Mesodermal cell (in vitro differentiated cells): ENCODE measurements around the gene CSGALNACT2.

Experiments used
- H3K27ac ChIP-seq: 2 replicates; pipeline ENCODE4 v1.7.0; 2013; ENCODE audit warnings: mild to moderate bottlenecking, low read depth, low read length, moderate library complexity; ENCODE audit not compliant: severe bottlenecking
- H3K36me3 ChIP-seq: 2 replicates; pipeline ENCODE4 v1.7.1; 2013; ENCODE audit warnings: mild to moderate bottlenecking, low read length, moderate library complexity; ENCODE audit not compliant: control insufficient read depth, insufficient read depth
- H3K4me1 ChIP-seq: one replicate; pipeline ENCODE4 v1.7.1; 2013; ENCODE audit warnings: mild to moderate bottlenecking, low read length; ENCODE audit not compliant: insufficient read depth, control insufficient read depth, poor library complexity, severe bottlenecking
- H3K4me3 ChIP-seq: 2 replicates; pipeline ENCODE4 v1.7.0; 2013; ENCODE audit warnings: low read length, control low read depth, mild to moderate bottlenecking; ENCODE audit not compliant: insufficient read depth, poor library complexity, severe bottlenecking; ENCODE audit errors: extremely low read depth
- H3K9me3 ChIP-seq: 2 replicates; pipeline ENCODE4 v1.7.1; 2013; ENCODE audit warnings: mild to moderate bottlenecking, low read length, moderate library complexity; ENCODE audit not compliant: control insufficient read depth
- WGBS, 2 experiments: methylation state at CpG; one replicate each; pipeline ENCODE4 v1.1.5; 2013; ENCODE audit warnings: missing lambda C conversion rate in 2 of 2; ENCODE audit not compliant: insufficient coverage in 2 of 2; 5-methylcytosine and 5-hydroxymethylcytosine counted together

Gene CSGALNACT2

DNA sequence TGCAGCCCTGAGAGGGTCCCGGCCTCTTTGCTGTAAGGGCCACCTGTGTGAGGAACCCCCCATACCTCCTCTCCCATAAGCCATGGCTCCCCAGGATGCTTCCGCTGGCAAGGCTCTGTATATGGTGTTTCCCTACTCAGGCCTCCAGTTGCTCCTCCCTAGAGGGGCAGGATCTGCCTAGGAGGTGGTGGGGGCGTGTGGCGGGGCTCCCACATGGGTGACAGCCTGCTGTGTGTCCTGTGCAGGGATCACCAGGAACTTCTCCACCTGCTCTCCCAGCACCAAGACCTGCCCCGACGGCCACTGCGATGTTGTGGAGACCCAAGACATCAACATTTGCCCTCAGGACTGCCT lies 25.7 kb upstream of the CSGALNACT2 start:
- Histone ChIP-seq H3K9me3 (no peaks in the 10 kb centered on the region), H3K36me3 (no peaks in the 10 kb centered on the region), H3K4me3 (no peak overlapping the region), H3K27ac (no peak overlapping the region), H3K4me1 (peaks cover 8% of the 10 kb centered on the region)
- 94 to 100% methylated on average over 2 to 3 of the region's 7 CpGs for WGBS, 2 experiments

DNA sequence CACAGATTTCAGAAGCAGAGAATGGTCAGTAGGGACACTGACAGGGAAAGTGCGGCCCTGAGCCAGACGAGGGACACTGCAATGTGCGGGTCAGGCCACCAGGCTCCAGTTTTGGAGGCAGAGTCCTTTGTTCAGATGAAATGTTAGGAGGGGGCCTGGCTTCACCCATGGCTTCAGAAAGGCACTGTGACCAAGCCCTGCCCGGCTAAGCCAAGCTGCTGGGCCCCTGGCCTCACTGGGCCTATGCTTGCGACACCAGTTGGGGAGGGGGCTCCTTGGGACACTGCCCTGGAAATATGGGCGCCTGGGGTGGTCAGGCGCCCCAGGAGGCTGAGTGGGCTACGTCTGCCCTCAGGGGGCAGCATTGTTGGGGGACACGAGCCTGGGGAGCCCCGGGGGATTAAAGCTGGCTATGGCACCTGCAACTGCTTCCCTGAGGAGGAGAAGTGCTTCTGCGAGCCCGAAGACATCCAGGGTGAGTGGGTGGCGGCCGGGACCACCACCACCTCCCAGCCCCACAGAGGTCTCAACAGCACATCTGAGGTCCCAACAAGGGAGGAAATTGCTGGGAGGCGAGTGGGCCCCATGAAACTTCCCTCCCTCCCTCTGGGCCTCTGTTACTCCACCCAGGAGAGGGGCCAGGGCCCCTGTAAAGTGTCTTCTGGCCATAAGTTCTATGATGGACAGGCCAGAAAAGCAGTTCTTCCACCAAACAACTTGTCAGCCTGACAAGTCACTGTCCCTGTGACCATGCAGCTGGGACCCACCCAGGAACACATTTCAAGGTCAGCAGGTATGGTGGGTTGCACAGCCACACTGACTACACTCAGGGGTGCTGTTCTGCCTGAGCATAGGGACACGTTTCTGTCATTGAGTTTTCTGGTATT lies 24.8 kb upstream of the CSGALNACT2 start:
- Histone ChIP-seq H3K36me3 (no peaks in the 10 kb centered on the region), H3K27ac (no peak overlapping the region), H3K9me3 (no peaks in the 10 kb centered on the region), H3K4me1 (peaks cover 8% of the 10 kb centered on the region), H3K4me3 (no peak overlapping the region)
- 81 to 92% methylated on average over 9 to 11 of the region's 16 CpGs for WGBS, 2 experiments

DNA sequence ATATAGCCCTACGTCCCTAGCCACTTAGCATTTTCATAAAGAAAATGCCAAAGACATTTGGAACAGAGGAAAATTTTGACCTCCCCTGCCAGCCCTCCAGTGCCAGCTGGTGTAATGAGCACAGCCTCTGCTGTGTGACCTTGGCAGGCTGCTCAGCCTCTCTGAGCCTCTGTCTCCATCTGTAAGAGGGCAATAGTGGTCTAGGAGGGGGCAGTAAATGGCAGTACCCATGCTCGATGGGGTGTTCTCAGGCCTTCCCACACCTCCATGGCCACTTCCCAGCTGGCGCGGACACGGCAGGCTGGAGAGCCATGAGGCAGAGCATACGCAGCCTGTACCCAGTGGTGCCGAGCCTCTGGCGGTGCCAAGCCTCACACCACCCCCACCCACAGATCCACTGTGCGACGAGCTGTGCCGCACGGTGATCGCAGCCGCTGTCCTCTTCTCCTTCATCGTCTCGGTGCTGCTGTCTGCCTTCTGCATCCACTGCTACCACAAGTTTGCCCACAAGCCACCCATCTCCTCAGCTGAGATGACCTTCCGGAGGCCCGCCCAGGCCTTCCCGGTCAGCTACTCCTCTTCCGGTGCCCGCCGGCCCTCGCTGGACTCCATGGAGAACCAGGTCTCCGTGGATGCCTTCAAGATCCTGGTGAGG lies 24.0 kb upstream of the CSGALNACT2 start:
- Histone ChIP-seq H3K4me3 (no peak overlapping the region), H3K27ac (no peak overlapping the region), H3K9me3 (no peaks in the 10 kb centered on the region), H3K4me1 (peaks cover 8% of the 10 kb centered on the region), H3K36me3 (no peaks in the 10 kb centered on the region)
- WGBS, 2 experiments = 93 to 95% methylated on average over 21 to 24 of the region's 24 CpGs

DNA sequence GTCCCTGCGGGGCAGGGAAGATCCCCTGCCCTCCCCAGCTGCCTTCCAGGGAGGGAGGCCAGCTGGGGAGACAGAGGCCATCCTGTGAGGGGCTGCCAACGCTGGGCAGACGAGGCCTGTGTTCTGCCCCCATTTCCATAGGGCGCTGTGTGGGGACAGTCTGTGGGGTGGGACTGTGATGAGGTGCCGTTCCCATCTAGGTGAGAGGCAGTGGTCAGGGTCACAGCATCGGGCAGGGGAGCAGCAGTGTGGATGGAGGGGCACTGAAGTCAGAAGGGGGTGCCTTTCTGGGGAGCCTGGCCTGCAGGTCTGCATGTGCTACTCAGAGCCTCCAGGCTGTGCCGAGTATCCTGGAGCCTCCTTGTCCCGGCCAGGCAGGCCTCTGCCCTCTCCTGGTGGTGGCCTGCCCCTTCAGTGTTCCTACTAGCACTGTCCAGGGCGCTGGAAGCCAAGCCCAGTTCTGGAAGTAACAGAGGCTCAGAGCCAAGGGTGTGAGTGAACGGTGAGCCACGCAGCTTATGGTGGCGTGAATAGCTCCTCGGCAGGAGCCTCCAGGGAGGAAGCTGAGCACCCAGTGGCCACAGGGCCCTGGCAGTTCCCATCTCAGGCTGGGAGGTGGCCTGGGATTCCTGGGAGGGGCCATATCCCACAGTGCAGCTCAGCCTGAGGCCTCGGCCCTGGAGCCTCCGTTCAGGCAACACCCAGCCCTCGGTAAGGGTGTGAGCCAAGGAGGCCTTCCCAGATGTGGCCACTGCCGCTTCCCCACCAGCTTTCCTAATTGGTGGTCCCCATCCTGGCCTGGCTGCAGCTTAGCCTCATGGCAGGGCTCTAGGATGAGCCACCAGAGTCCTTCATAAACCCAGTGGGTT lies 23.3 kb upstream of the CSGALNACT2 start:
- Histone ChIP-seq H3K36me3 (no peaks in the 10 kb centered on the region), H3K4me3 (no peak overlapping the region), H3K9me3 (no peaks in the 10 kb centered on the region), H3K4me1 (peaks cover 8% of the 10 kb centered on the region), H3K27ac (no peak overlapping the region)
- 79 to 86% methylated on average over 14 to 15 of the region's 17 CpGs for WGBS, 2 experiments

DNA sequence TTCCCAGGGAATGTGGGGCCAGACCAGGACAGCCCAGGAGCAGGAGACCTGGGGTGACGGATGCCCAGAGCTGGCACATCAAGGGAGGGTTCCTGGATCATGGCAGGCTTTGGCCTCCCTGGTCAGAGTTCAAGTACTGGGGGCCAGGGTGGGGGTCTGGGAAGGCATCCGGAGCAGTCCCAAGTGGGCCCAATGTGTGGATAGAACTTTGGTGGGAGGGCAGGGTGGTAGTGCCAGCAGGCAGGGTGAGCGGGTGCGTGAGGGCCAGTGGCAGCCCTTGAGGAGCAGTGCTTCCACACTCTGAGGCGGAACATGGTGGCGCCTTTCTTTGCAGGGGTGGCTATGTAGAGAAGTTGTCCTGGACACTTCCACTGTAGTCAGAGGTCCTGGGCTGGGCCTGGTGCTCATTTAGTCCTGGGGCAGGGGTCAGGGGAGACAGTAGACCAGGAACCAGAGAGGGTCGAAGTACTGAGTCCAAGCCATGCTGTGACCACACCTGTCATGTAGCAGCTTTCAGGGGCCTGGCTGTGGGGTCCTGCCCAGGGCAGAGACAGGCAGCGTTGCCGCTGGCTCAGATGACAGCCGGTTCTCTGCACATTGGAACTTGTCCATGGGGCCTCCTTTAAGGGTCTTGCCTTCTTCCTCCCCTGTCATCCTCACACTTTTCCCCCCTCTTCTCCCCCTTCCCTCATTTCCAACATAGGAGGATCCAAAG lies 22.2 kb upstream of the CSGALNACT2 start:
- H3K9me3 ChIP-seq = no peaks in the 10 kb centered on the region
- 88 to 90% methylated on average over 7 to 10 of the region's 10 CpGs for WGBS, 2 experiments

DNA sequence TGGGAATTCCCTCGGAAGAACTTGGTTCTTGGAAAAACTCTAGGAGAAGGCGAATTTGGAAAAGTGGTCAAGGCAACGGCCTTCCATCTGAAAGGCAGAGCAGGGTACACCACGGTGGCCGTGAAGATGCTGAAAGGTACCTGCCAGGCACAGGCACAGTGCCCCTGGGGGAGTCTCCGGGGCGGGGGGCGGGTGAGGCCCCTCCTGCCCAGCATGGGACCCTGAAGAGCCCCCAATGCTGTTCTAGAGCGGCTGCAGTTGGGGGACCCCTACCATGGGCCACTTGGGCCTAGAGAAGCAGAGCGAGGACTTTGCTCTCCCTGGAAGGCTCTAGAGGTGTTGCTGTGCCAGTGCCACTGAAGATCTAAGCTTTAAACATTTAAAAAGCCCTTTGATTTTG lies 21.6 kb upstream of the CSGALNACT2 start:
- Histone ChIP-seq H3K27ac (no peak overlapping the region), H3K4me3 (no peak overlapping the region), H3K36me3 (no peaks in the 10 kb centered on the region), H3K9me3 (no peaks in the 10 kb centered on the region), H3K4me1 (peaks cover 15% of the 10 kb centered on the region)
- 91 to 93% methylated on average over 9 to 10 of the region's 10 CpGs for WGBS, 2 experiments

More for the DNA sequence above, 22.2 kb upstream of the CSGALNACT2 start:
- Histone ChIP-seq H3K27ac (no peak overlapping the region), H3K36me3 (no peaks in the 10 kb centered on the region), H3K4me1 (peaks cover 9% of the 10 kb centered on the region), H3K4me3 (no peak overlapping the region)

DNA sequence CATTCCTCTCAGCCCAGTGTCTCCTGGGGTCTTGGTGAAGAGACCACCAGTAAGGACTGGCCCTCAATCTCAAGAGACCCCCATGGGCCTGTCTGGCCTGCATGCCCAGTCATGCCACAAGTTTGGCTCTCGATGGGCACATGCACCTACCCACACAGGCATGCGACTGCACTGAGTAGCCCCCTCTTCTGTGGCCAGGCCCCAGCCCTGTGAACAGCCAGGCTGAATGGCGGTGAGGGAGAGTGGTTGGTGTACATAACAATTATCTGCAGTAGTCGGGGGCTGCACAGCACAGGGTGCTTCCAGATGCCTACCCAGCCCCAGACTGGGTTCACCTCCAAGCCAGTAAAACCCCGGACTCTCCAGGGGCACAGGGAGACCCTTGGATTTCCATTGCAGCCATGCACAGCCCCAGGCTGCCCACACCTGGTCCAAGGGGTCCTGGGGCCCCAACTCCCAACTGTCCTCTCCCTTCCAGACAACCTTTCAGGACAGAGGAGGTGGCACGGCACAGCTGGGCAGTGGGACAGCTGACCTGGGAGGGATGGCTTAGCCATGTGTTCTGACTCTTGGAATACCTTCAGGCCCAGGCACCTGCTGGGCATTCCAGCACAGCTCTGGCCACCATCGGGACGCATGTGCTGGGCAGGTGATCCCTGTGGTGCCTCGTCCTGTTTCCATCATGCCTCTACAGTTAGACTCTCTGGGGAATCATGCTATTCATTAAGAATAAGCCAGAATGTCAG lies 21.0 kb upstream of the CSGALNACT2 start:
- Histone ChIP-seq H3K4me3 (no peak overlapping the region), H3K36me3 (no peaks in the 10 kb centered on the region), H3K4me1 (peaks cover 19% of the 10 kb centered on the region), H3K27ac (no peak overlapping the region), H3K9me3 (no peaks in the 10 kb centered on the region)
- 82 to 86% methylated on average over 7 to 8 of the region's 9 CpGs for WGBS, 2 experiments

DNA sequence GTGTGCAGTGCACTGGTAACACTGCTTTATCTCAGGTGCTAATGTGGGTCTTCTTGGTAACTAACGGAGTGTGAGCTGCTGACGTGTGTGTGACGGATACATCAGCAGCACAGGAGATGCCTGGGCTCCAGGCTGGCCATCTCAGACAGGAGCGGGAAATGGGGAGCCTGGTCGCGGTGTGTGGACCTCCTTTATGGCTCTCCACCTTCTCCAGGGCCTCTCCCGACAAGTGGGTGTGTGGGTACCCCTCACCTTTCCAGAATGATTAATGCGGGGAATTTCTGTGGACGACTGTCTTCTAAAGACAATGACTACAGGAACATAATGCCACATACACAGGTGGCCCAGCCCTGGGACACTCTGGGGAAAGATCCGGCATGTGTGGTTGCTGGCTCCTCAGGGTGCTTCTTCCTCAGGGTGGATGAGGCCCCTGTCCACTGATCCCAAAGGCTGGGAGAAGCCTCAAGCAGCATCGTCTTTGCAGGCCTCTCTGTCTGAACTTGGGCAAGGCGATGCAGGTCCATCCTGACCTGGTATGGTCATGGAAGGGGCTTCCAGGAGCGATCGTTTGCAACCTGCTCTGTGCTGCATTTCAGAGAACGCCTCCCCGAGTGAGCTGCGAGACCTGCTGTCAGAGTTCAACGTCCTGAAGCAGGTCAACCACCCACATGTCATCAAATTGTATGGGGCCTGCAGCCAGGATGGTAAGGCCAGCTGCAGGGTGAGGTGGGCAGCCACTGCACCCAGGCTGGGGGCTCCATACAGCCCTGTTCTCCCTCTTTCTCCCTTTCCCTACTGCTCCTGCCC lies 20.3 kb upstream of the CSGALNACT2 start:
- Histone ChIP-seq H3K9me3 (no peaks in the 10 kb centered on the region), H3K27ac (no peak overlapping the region), H3K4me3 (no peak overlapping the region), H3K36me3 (no peaks in the 10 kb centered on the region), H3K4me1 (peaks cover 19% of the 10 kb centered on the region)
- 91 to 93% methylated on average over 16 to 18 of the region's 18 CpGs for WGBS, 2 experiments

DNA sequence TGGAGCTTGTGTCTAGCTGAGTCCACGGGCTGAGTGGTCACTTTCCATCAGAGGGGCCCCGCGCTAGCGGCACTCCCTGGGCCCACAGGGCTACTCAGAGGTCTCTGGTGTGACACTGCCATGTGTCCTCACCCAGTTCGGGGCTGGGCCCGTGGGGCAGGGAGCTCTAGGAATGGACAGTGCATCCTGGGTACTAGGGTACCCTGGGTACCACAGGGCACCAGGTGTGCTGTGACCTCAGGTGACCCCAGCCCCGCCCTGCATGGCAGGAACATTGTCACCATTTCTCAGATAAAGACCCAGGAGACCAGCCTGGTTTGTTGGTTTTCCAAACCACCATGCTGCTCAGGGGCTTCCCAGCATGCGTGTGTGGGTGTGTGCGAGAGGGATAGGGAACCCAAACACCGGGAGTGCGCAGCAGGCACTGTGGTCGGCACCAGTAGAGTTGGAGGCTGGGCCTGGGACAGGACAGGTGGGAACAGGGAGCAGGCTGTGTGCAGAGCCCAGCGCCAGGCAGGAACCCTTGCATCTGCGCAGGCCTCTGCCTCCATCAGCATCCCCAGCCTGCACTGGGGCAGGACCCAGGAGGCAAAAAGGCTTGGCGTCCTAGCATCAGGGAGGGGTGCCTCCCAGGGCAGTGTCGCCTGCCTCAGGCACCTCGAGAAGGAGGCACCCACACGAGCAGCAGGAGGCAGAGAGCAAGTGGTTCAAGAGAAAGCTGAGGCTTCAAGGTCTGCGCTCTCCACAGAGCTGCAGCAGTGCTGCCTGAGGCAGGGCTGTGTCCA lies 19.4 kb upstream of the CSGALNACT2 start:
- Histone ChIP-seq H3K4me1 (peaks cover 19% of the 10 kb centered on the region), H3K36me3 (no peaks in the 10 kb centered on the region), H3K9me3 (no peaks in the 10 kb centered on the region), H3K4me3 (no peak overlapping the region), H3K27ac (no peak overlapping the region)
- WGBS, 2 experiments = 86 to 88% methylated on average over 13 to 19 of the region's 19 CpGs
